ENCODE results near the gene EFTUD2.
"Not testable (repeated sequence)": the region's sequence is repeated elsewhere in the genome, so short reads cannot be mapped to it uniquely, and the experiment has no call there.

The EFTUD2 gene

GRCh38 chr17:44846206-44846605, 53.0 kb downstream of the EFTUD2 start:
- DNase-seq = no peak

DNA sequence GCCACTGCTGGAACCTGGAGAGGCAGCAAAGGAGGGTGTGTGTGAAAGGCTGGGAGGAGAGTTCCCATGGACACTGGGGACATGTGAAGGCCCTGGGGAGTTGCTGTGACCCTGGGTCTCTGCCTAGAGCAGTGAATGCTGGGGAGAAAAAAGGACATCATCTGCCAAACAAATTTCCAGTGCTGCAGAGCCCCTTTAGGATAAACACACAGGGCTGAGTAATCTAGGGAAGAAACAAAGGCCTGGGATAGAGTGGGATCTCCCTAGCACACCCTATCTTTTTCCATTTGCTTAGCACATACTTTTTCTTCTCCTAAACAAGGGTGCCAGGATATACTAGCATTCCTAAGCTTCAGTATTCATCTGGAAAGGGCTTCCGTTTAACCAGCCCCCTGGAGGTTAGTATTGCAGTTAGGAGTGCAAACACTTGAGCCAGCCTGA, 54.8 kb downstream of the EFTUD2 start:
- DNase-seq = no peak

- no peak for DNase-seq
Observed at GRCh38 chr17:44842748-44843147, 56.5 kb downstream of the EFTUD2 start.

DNA sequence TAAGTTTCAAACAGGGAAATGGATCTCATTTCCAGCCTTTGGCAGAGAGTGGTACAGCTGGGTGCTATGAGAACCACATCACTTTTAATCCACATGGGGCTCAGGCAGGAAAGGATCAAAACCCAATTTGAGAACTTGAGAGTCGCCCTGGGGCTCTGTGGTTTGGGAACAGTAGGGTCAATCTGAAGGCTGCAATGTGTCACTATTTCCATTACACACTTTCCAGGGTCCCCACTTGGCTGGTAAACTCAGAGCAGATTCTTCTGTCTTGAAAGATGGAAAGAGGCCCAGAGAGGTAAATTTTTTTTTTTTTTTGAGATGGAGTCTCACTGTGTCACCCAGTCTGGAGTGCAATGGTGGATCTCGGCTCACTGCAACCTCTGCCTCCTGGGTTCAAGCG, 58.3 kb downstream of the EFTUD2 start:
- no peak for DNase-seq

- DNase-seq = no peak
Observed at GRCh38 chr17:44840274-44840673, 59.0 kb downstream of the EFTUD2 start.

- no peak for DNase-seq
Observed at GRCh38 chr17:44837196-44837595, 62.0 kb downstream of the EFTUD2 start.

DNA sequence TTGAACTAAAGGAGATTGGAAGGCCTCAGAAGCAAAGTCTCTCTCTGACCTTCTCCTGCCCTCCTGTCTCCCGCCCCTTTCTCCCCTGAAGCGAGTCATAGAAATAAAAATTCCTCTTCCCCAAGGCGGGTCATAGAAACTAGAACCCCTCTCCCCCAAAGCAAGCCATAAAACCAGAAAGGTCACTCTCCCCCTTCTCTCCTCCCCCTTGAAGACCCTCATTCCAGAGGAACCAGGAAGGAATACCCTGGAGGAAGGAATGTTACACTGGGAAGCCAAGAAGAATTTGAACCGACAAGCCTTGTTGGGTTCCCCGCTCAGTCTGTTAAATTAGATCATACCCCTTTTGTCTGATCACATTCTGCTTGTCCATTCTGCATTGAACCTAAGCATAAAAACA, 66.4 kb downstream of the EFTUD2 start:
- no peak for DNase-seq

DNA sequence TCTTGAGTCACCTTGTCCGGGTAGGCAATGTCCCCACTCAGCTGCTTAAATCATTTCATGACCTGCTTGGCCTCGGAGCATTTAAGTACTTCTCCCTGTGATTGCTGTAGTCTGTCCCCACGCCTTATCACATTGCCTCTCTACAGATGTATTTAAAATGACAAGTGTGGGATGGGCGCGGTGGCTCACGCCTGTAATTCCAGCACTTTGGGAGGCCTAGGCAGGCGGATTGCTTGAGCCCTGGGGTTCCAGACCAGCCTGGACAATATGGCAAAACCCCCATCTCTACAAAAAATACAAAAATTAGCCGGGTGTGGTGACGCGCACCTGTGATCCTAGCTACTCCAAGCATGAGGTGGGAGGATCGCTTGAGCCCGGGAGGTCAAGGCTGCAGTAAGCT, 67.9 kb downstream of the EFTUD2 start:
- no peak for DNase-seq

- no peak for DNase-seq
Observed at GRCh38 chr17:44830359-44831288, 68.6 kb downstream of the EFTUD2 start.

DNA sequence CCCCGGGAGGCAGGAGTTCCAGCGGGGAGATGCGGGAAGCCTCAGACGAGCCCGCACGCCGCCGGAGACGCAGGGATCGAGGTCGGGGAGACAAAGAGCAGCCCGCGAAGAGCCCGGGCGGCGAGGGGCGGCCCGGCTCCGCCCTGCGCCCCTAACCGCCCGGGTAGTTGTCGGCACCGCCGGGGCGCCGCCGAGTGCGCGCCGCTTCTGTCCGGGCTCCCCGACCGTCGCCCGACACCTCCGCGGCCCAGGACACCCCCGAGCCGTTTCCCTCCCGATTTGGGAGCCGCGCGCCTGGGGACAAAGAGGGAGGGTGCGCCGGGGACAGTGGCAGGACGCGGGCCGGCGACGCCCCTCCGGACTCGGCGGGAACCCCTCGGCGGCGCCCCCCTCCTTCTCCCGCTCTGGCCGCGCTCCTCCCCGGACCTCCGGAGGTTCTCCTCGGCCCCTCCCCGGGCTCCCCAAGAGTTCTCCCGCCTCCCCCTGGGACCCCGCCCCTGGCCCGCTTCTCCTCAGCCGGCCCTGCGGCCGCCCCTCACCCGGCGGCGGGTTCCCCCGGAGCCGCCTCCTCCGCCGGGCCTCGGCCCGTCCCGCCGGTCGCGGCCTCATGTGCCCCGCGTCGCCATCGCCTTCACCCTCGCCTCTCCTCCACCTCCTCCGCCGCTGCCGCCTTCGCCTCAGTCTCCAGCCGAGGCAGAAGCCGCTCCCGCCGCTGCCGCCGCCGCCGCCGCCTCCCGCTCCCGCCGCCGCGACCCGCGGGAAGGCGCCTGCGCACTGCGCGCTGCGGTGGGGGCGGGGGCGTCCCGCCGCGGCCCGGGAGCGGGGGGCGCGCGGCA, 69.5 kb downstream of the EFTUD2 start, which contains the start of gene GJC1:
GJC1 (minus strand) TSS at position 765 of the 836 bp plus-strand sequence. CDS start 24,470 bp downstream, outside the sequence.
- DNase-seq = no peak

DNA sequence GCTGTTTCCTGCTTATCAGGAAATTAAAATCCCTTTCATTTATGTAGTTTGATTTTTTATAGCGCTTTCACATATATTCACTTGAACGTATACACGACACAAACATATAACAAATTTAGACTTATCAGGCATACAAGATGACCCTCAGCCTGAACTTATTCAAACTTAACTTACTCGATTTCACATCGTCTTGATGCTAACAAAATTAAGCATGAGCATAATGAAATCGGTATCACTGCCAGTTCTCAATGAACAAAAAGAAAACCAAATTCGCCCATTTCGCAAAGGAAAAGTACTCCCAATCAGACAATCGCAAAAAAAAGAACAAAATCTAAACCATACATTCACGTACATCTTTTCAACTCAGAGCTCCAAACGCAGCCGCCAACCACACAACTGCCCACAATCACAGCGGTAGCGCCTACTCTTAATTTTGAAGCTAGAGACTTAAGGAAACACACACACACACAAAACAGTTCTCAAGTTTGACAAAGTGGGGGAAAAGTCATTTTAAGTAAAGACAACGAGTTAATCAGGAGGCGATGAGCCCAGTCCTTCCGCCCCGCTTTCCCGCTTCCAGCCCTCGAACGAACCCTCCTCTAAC, 70.2 kb downstream of the EFTUD2 start:
- DNase-seq = no peak

- DNase-seq = no peak
Observed at GRCh38 chr17:44827863-44828262, 71.4 kb downstream of the EFTUD2 start.

DNA sequence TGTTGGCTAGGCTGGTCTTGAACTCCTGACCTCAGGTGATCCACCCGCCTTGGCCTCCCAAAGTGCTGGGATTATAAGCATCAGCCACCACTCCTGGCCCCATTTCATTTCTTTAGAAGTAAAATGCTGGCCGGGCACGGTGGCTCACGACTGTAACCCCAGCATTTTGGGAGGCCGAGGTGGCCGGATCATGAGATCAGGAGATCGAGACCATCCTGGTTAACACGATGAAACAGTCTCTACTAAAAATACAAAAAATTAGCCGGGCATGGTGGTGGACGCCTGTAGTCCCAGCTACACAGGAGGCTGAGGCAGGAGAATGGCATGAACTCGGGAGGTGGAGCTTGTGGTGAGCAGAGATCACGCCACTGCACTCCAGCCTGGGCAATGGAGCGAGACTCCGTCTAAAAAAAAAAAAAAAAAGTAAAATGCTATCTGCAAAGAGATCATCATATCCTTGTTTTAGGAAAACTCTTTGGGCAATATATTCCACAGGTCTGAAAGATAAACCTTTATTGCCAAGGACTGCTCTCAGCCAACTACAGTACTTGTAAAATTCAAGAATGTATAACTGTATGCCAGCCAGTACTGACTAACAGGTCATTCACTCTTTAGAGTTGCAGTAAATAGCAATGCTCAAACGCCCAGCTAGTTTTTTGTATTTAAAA, 73.0 kb downstream of the EFTUD2 start:
- no peak for DNase-seq

- DNase-seq = not testable (repeated sequence)
Observed at GRCh38 chr17:44825236-44825635, 74.0 kb downstream of the EFTUD2 start.

- DNase-seq = peak; percentile 96
Observed at GRCh38 chr17:44820631-44821212, 78.5 kb downstream of the EFTUD2 start.

DNA sequence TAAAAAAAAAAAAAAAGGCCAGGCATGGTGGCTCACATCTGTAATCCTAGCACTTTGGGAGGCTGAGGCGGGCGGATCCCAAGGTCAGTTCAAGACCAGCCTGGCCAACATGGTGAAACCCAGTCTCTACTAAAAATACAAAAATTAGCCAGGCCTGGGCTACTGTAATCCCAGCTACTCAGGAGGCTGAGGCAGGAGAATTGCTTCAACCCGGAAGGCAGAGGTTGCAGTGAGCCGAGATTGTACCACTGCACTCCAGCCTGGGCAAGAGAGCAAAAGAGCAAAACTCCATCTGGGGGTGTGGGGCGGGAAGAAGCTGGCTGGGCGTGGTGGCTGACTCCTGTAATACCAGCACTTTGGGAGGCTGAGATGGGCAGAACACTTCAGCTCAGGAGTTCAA, 80.7 kb downstream of the EFTUD2 start:
- not testable (repeated sequence) for DNase-seq

DNA sequence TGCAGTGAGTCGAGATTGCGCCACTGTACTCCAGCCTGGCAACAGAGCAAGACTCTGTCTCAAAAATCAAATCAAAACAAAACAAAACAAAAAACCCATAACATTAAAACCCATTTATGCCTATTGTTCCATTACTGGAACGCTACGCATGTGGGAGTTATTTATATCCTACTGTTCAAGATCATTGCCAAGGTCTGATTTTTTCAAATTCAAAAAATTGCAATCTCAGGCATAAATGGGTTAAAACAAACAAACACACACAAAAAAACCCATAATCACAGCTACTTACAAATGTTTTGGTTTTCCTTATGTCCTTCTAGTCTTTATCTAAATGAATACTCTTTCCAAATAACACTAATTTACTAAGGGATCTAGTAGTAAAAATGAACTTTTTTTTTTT, 87.0 kb downstream of the EFTUD2 start:
- no peak for DNase-seq

GRCh38 chr17:44808656-44809388, 90.4 kb downstream of the EFTUD2 start:
- DNase-seq = not testable (repeated sequence)

DNA sequence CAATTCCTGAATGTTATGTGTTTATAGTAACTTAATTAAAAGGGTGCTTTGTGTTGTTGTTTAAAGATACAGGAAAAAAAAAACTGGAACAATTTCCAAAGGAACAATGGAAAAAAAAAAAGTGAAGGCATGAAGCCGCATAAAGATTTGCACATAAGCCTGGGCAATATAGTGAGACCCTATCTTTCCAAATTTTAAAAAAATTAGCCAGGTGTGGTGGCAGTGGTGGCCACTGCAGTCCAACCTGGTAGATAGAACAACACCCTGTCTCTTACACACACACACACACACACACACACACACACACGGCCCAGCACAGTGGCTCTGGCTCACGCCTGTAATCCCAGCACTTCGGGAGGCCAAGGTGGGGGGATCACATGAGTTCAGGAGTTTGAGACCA, 91.1 kb downstream of the EFTUD2 start:
- DNase-seq = no peak

DNA sequence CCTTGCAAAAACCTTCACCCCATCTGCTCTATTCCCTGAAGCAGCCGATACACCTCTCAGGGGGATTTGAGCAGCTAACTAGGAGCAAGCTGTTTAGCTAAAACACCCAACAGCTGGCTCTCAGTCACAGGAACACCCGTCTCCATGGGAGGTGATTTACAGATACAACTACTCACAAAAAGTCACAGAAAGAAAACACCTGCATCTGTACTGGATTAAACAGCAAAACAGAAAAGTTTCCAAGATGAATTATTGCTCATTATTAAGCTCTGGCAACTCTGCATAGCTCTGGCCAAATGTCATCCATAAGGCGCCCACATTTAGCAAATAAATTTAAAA, 91.5 kb downstream of the EFTUD2 start:
- DNase-seq = no peak

DNA sequence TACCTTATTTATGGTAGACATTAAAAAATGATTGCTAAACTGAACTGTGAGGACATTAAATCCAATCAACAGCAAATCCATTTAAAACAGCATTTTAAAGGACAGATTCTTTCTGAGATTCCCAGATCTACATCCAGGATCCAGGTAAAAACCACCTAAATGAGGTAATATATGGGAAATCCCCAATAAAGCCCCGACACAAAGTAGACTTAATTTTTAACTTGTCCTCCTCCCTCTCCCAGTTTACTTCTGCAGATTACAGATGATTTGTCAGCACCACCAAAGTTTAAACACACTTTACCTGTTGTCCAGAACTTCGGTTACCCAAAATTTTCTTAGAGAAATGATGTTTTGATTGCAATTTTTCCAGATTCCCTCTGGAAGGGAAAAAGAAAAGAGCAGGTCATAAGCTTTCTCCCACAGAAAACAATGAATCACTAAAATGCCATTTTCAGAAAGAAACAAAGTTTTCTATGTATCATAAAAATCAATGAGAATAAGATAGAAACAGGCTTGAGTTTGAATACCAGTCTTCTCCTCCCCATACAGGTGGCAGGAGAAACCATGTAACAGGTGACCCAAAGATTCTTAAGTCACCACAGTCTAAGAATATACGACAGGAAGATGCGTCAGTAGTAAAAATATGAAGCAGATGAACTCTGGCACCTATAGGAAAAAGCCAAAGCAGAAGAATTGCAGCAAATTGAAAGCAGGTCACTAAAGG, 92.0 kb downstream of the EFTUD2 start:
- no peak for DNase-seq

Data from DMS79 (cell line).